SJCRH30 (cell line): ENCODE measurements around the gene BICDL1. TPM values are rescaled to one million over a fixed set of nuclear protein-coding genes. Genes with fewer than 3 reads are reported as not detected.
A peak's percentile ranks its signal among the peaks of the same experiment; 100 is the strongest.
"Not testable (repeated sequence)": the region's sequence is repeated elsewhere in the genome, so short reads cannot be mapped to it uniquely, and the experiment has no call there.

Experiments
- DNase-seq, 2 experiments: peaks; one replicate each; pipeline ENCODE4 v3.0.0-alpha.2; 2015 to 2020
- H3K27ac ChIP-seq: fragments of 250-450 bp; sonication (Bioruptor Pico); 2 replicates; pipeline ENCODE4 v1.5.1; 2020; ENCODE audit warnings: mild to moderate bottlenecking, moderate library complexity
- H3K27me3 ChIP-seq: fragments of 250-450 bp; sonication (Bioruptor Pico); 2 replicates; pipeline ENCODE4 v1.5.1; 2020; ENCODE audit warnings: mild to moderate bottlenecking, moderate library complexity
- H3K36me3 ChIP-seq: fragments of 250-450 bp; sonication (Bioruptor Pico); 2 replicates; pipeline ENCODE4 v1.5.1; 2020; ENCODE audit warnings: mild to moderate bottlenecking, moderate library complexity
- H3K4me1 ChIP-seq: fragments of 250-450 bp; sonication (Bioruptor Pico); 2 replicates; pipeline ENCODE4 v1.5.1; 2020; ENCODE audit warnings: mild to moderate bottlenecking, moderate library complexity
- H3K4me3 ChIP-seq: fragments of 250-450 bp; sonication (Bioruptor Pico); 2 replicates; pipeline ENCODE4 v1.5.1; 2020; ENCODE audit warnings: mild to moderate bottlenecking, moderate library complexity
- H3K9me3 ChIP-seq: fragments of 250-450 bp; sonication (Bioruptor Pico); replicated peaks from 2 replicates; pipeline ENCODE4 v1.5.1; 2020; ENCODE audit warnings: mild to moderate bottlenecking, moderate library complexity
- total RNA-seq: library from RNA; depleted of rRNA; stranded (reverse); fragments of >200 nt; shearing (Covaris generic); gene quantifications from 2 replicates; pipeline ENCODE4 v1.2.3, GENCODE V29; 2014; rRNA removed

Gene BICDL1, protein sequence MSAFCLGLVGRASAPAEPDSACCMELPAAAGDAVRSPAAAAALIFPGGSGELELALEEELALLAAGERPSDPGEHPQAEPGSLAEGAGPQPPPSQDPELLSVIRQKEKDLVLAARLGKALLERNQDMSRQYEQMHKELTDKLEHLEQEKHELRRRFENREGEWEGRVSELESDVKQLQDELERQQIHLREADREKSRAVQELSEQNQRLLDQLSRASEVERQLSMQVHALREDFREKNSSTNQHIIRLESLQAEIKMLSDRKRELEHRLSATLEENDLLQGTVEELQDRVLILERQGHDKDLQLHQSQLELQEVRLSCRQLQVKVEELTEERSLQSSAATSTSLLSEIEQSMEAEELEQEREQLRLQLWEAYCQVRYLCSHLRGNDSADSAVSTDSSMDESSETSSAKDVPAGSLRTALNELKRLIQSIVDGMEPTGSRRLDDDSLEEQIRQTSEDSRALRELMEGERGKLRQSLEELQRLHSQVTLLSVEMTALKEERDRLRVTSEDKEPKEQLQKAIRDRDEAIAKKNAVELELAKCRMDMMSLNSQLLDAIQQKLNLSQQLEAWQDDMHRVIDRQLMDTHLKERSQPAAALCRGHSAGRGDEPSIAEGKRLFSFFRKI
- 0.18 TPM in 1 of 2 replicates, not detected in the other for total RNA-seq

DNA sequence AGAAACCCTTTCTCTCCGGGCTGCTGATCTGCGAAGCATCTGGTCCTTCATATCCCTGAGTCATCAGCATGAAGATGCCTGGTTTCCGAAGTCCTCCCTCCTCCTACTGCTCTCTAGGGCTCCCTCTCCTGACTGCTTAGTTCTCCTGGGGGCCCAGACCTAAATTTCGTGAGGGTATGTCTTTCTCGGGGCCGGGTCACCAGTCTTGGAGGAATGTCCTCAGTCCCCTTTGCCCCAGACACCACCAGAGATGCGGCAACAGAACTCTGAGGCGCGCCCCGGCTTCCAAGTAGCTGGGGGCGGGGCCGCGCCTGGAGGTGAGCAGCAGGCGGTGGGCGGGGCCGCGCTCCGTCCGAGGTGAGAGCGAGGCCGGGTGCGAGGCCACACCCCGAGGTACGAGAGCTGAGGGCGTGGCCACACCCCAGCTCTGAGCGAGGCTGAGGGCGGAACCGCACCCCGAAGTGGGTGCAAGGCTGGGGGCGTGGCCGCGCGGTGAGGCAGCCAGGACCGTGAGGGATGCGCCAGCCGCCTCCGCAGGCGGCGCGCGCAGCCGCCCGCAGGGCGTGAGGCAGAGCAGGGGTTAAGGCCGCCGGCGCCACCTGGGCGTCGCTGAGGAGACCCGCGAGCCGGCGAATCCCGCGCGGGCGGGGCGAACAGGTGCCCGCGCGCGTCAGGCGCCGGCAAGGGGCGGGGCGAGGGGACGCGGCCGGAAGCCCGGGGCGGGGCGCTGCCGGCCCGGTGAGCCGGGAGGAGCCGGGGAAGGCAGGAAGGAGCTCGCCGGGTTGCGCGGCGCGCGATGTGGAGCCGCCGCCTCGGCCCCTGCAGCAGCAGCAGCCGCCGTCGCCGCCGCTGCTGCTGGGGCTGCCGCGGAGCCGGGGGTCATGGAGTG, at the start of gene BICDL1:
TSS of gene BICDL1 (plus strand) at position 765 of the 889 bp plus-strand sequence. CDS start 633 bp downstream, outside the sequence.
- Histone ChIP-seq H3K27ac (no peak within 1 kb of the TSS), H3K27me3 (no peaks in the 10 kb centered on the region), H3K4me3 (peak within 1 kb of the TSS; percentile 59), H3K4me1 (peaks cover 2% of the 10 kb centered on the region; the same call in 1 of the 2 replicates), H3K9me3 (no peaks in the 10 kb centered on the region), H3K36me3 (no peaks in the 10 kb centered on the region)
- peak; percentile 46 to 49 for DNase-seq

DNA sequence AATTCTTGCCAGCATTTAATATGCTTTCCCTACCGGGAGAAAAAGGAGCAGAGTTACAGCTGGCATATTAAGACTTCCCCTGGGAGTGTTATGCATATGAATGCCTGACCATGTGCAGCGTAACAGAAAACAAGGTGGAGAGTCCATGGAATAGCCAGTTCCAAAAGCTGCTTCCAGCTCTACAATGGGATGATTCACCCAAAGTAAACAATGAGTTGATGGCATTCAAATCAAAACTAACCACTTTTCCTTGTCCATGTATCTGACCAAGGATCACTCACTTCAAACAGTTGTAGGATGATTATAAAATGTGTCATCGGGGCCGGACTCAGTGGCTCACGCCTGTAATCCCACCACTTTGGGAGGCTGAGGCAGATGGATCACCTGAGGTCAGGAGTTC, 48.1 kb upstream of the BICDL1 start:
- no peaks in the 10 kb centered on the region for H3K36me3 ChIP-seq
- peak in 1 of 2 experiments; percentile 11 for DNase-seq
- no peak overlapping the region for H3K27ac ChIP-seq
- H3K27me3 ChIP-seq: no peaks in the 10 kb centered on the region
- no peak overlapping the region for H3K4me3 ChIP-seq
- H3K9me3 ChIP-seq: no peaks in the 10 kb centered on the region
- no peaks in the 10 kb centered on the region; the same call in 1 of the 2 replicates for H3K4me1 ChIP-seq

DNA sequence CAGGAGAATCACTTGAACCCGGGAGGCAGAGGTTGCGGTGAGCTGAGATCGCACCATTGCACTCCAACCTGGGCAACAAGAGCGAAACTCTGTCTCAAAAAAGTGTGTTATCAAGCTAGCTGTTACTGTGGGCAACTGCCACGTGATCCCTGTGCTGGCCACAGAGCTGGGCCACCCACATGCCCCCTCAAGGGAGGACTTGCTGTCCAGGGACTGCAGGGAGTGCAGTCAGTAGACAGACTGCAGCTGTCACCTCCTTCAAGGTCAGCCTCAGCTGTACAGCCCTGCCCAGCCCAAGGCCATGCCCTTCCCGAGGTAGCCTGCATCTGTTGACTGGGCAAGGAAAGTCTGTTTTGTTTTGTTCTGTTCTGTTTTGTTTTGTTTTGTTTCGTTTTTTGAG, 46.6 kb upstream of the BICDL1 start:
- no peak overlapping the region for H3K4me3 ChIP-seq
- H3K4me1 ChIP-seq: no peaks in the 10 kb centered on the region; the same call in 1 of the 2 replicates
- H3K36me3 ChIP-seq: no peaks in the 10 kb centered on the region
- no peak overlapping the region for H3K27ac ChIP-seq
- no peaks in the 10 kb centered on the region for H3K27me3 ChIP-seq
- DNase-seq: peak; percentile 59 to 65
- H3K9me3 ChIP-seq: no peaks in the 10 kb centered on the region

DNA sequence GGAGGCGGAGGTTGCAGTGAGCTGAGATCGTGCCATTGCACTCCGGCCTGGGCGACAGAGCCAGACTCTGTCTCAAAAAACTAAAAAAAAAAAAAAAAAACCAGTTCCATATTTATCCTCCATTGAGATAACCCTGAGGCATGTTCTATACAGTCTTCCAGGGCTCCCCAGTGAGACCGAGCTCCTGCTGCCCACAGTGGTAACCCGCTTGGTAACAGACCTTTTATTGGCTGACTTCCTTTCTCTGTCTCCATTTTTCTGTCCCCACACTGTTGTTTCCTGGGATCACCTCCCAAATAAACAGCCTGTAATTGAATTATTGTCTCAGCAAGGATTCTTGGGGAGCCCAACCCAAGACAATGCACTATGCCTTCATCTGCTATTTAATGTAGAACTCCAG, 42.8 kb upstream of the BICDL1 start:
- Histone ChIP-seq H3K27me3 (no peaks in the 10 kb centered on the region), H3K36me3 (no peaks in the 10 kb centered on the region), H3K4me1 (no peaks in the 10 kb centered on the region), H3K9me3 (no peaks in the 10 kb centered on the region), H3K4me3 (no peak overlapping the region), H3K27ac (no peak overlapping the region)
- no peak for DNase-seq

DNA sequence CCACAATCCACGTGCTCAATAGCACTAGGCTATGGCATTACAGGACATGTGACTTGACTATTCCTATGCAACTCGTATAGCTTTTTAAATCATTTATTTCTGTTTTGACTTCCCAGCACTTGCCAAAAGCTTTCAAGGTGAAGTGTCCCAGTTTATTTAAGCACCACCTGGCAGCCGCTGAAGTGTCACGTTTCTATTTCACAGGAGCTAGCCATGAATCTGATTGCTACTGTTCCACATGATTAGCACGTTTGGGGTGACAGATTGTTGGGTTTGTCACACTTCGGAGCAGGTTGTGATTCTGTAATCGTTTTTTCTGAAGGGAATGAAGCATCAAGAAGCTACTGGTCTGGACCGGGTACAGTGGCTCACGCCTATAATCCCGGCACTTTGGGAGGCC, 39.9 kb upstream of the BICDL1 start:
- Histone ChIP-seq H3K27me3 (no peaks in the 10 kb centered on the region), H3K4me3 (no peak overlapping the region), H3K9me3 (no peaks in the 10 kb centered on the region), H3K36me3 (no peaks in the 10 kb centered on the region), H3K27ac (no peak overlapping the region), H3K4me1 (no peaks in the 10 kb centered on the region)
- DNase-seq: no peak

DNA sequence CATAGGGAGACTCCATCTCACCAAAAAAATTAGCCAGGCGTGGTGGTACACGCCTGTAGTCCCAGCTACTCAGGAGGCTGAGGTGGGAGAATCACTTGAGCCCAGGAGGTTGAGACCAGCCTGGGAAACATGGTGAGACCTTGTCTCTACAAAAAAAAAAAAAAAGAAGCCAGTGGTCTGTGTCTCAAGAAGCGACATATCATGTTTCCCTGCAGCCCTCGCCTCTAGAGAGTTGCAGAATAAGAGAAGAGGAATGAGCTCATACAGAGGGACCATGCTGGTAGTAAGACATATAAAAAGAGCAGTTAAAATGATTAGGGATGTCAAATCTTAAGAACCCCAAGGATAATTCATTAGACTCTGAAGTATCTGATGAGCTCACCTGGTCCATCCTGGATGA, 39.4 kb upstream of the BICDL1 start:
- no peaks in the 10 kb centered on the region for H3K27me3 ChIP-seq
- no peaks in the 10 kb centered on the region for H3K36me3 ChIP-seq
- H3K27ac ChIP-seq: no peak overlapping the region
- no peaks in the 10 kb centered on the region for H3K9me3 ChIP-seq
- no peak overlapping the region for H3K4me3 ChIP-seq
- no peak for DNase-seq
- H3K4me1 ChIP-seq: no peaks in the 10 kb centered on the region

DNA sequence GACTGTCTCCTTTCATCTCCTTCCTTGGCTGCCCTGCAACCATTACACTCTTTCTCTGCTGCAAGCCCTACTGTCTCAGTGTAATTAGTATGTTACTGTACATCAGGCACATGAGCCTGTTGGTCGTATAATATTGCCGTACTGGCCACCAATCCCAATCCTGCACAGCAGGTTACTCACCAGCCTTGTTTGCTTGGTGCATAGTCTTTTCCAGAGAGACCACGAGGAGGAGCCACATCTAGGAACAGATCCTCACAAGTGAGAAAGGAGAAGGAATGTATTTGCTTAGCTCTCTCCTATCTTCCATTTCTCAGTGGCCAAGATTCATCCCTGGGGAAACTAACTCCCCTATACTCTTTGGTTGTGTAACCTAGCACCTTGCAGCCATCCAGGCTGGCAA, 33.0 kb upstream of the BICDL1 start:
- Histone ChIP-seq H3K27me3 (no peaks in the 10 kb centered on the region), H3K4me3 (no peak overlapping the region), H3K27ac (no peak overlapping the region), H3K9me3 (no peaks in the 10 kb centered on the region; the same call in 1 of the 2 replicates), H3K36me3 (no peaks in the 10 kb centered on the region), H3K4me1 (no peaks in the 10 kb centered on the region)
- no peak for DNase-seq

DNA sequence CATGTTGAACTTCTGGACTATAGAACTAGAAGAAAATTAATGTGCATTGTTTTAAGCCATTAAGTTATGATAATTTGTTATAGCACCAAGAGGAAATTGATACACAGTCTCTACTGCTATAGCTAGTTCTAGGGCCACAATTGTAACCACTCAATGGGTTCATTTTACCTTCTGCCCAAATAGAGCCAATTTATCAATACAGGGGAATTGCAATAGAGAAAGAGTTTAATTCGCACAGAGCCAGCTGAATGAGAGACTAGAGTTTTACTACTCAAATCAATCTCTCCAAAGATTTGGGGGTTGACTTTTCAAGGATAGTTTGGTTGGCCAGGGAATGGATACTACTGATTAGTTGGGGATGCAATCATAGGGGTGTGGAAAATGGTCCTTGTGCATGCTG, 31.9 kb upstream of the BICDL1 start:
- Histone ChIP-seq H3K9me3 (no peaks in the 10 kb centered on the region; the same call in 1 of the 2 replicates), H3K36me3 (no peaks in the 10 kb centered on the region), H3K27ac (no peak overlapping the region), H3K4me3 (no peak overlapping the region), H3K27me3 (no peaks in the 10 kb centered on the region), H3K4me1 (no peaks in the 10 kb centered on the region)
- DNase-seq: no peak

DNA sequence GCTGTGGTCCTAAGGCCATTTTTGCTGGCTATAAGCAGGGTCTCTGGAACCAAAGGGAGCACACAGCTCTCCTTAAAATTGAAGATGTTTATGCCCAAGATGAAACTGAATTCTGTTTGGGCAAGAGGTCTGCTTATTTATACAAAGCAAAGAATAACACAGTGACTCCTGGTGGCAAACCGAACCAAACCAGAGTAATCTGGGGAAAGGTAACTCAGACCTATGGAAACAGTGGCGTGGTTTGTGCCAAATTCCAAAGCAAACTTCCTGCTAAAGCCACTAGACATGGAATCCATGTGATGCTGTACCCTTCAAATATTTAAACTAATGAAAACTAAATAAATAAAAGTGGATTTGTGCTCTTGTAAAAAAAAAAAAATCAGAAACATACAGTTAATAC, 29.6 kb upstream of the BICDL1 start:
- no peaks in the 10 kb centered on the region for H3K4me1 ChIP-seq
- H3K36me3 ChIP-seq: no peaks in the 10 kb centered on the region
- H3K27ac ChIP-seq: no peak overlapping the region
- no peaks in the 10 kb centered on the region; the same call in 1 of the 2 replicates for H3K9me3 ChIP-seq
- DNase-seq: no peak
- H3K27me3 ChIP-seq: no peaks in the 10 kb centered on the region
- H3K4me3 ChIP-seq: no peak overlapping the region

DNA sequence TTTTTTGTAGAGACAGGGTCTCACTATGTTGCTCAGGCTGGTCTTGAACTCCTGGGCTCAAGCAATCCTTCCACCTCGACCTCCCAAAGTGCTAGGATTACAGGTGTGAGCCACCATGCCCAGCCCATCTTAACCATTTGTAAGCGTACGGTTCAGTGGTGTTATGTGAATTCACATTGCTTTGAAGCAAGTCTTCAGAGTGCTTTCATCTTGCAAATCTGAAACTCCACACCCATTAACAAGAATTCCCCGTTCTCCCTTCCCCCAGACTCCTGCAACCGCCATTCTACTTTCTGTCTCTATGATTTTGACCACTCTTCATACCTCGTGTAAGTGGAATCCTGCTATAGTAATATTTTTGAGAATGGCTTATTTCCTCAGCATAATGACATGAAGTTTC, 24.9 kb upstream of the BICDL1 start:
- H3K36me3 ChIP-seq: no peaks in the 10 kb centered on the region
- H3K27ac ChIP-seq: no peak overlapping the region

DNA sequence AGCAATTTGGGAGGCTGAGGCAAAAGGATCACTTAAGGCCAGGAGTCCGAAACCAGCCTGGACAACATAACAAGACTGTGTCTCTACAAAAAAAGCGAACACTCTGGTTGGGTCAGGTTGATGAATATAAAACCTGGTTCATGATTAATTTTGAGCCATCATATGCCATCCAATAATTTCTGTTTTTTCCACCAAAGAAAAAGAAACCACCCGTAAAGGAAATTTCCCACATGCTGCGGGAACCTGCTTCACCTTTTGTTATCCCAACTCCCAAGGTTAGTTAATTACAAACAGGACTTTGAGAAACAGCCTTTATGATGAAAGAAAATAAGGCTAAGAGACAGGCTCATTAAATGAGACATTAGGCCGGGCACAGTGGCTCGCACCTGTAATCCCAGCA, 24.1 kb upstream of the BICDL1 start:
- no peak overlapping the region for H3K27ac ChIP-seq
- DNase-seq: no peak
- no peaks in the 10 kb centered on the region for H3K27me3 ChIP-seq
- no peak overlapping the region for H3K4me3 ChIP-seq
- no peaks in the 10 kb centered on the region for H3K4me1 ChIP-seq
- H3K9me3 ChIP-seq: no peaks in the 10 kb centered on the region
- H3K36me3 ChIP-seq: no peaks in the 10 kb centered on the region

More for the DNA sequence above, 24.9 kb upstream of the BICDL1 start:
- no peak overlapping the region for H3K4me3 ChIP-seq
- no peaks in the 10 kb centered on the region for H3K4me1 ChIP-seq
- H3K27me3 ChIP-seq: no peaks in the 10 kb centered on the region
- DNase-seq: no peak
- no peaks in the 10 kb centered on the region for H3K9me3 ChIP-seq

DNA sequence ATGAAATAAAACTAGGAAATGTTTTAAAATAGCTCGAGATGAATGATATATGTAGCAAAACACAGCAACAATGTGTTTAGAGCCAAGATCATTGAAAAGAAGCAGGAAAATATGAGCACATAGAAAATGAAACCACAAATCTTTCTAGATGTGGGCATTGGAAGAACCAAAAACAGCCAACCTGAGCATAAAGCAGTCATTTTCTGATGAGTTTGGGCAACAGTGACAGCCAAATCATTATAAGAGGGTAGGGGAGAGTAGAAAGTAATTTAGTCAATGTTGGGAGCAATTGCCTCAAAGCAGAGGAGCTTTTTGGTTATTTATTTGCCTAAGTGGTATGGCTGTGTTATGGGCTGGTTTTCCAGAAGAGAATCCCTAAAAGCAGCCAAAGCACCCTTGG, 8.8 kb upstream of the BICDL1 start:
- no peaks in the 10 kb centered on the region for H3K9me3 ChIP-seq
- no peaks in the 10 kb centered on the region for H3K4me1 ChIP-seq
- no peaks in the 10 kb centered on the region for H3K27me3 ChIP-seq
- H3K36me3 ChIP-seq: no peaks in the 10 kb centered on the region
- no peak overlapping the region for H3K27ac ChIP-seq
- no peak for DNase-seq
- no peak overlapping the region for H3K4me3 ChIP-seq

DNA sequence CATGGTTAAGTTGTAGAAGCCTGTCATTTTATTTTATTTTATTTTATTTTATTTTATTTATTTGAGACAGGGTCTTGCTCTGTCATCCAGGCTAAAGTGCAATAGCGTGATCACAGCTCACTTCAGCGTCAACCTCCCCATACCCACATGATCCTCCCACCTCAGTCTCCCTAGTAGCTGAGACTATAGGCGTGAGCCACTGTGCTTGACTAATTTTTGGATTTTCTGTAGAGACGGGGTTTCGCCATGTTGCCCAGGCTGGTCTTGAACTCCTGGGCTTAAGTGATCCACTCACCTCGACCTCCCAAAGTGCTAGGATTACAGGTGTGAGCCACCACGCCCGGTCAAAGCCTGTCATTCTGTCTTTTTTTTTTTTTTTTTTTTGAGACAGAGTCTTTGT, 8.3 kb upstream of the BICDL1 start:
- H3K27me3 ChIP-seq, H3K4me1 ChIP-seq, H3K9me3 ChIP-seq, H3K36me3 ChIP-seq, H3K4me3 ChIP-seq, DNase-seq, H3K27ac ChIP-seq: not testable (repeated sequence)

DNA sequence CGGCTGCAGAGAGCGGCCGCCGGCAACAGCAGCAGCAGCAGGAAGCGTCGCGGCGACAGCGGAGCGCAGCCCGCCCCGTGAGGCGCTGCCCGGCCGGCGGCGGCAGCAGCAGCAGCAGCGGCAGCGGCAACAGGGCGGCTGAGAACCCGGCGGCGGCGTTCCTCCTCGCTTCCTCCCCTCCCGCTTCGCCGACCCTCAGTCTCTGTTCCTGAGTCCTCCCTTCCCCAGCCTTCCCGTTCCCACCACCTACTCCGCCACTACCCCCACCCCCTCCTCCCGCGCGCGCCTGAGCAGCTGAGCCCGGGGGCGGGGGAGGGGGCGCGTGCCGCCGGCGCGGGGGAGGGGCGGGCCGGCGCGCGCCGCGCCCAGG, 310 bp downstream of the BICDL1 start:
- Histone ChIP-seq H3K27ac (no peak overlapping the region), H3K27me3 (no peaks in the 10 kb centered on the region), H3K4me1 (peaks cover 2% of the 10 kb centered on the region; the same call in 1 of the 2 replicates), H3K9me3 (no peaks in the 10 kb centered on the region), H3K4me3 (peak overlapping the region; percentile 59), H3K36me3 (no peaks in the 10 kb centered on the region)
- peak in 1 of 2 experiments; percentile 60 for DNase-seq
